ENCODE results near the gene CLEC20A. TPM values are rescaled to one million over a fixed set of nuclear protein-coding genes. Genes with fewer than 3 reads are reported as not detected.

Gene CLEC20A
- total RNA-seq, 1 donor from 2014 or later = not detected

GRCh38 chr1:178529364-178530036, 32.7 kb upstream of the CLEC20A start:
- DNase-seq (ENCODE audit: low spot score) = no peak
- Mint-ChIP-seq H3K4me1 (ENCODE audit: low read depth) (peaks cover 22% of the 10 kb centered on the region), H3K27ac (ENCODE audit: unreplicated experiment) (no peak overlapping the region), H3K36me3 (ENCODE audit: low read depth) (no peaks in the 10 kb centered on the region), H3K9me3 (ENCODE audit: low read depth) (peaks cover 4% of the 10 kb centered on the region), H3K27me3 (ENCODE audit: low read depth) (no peaks in the 10 kb centered on the region), H3K4me3 (ENCODE audit: unreplicated experiment) (no peak overlapping the region)
- no peak for TF ChIP-seq CTCF (IDR thresholded peaks at IDR 0.05)

- H3K4me3 Mint-ChIP-seq (ENCODE audit: unreplicated experiment) = no peak overlapping the region
- TF ChIP-seq CTCF (IDR thresholded peaks at IDR 0.05) = no peak
- peaks cover 22% of the 10 kb centered on the region for H3K4me1 Mint-ChIP-seq (ENCODE audit: low read depth)
- no peaks in the 10 kb centered on the region for H3K27me3 Mint-ChIP-seq (ENCODE audit: low read depth)
- no peak overlapping the region for H3K27ac Mint-ChIP-seq (ENCODE audit: unreplicated experiment)
- H3K36me3 Mint-ChIP-seq (ENCODE audit: low read depth) = no peaks in the 10 kb centered on the region
- DNase-seq (ENCODE audit: low spot score) = no peak
- H3K9me3 Mint-ChIP-seq (ENCODE audit: low read depth) = peaks cover 4% of the 10 kb centered on the region
Measured at GRCh38 chr1:178528953-178529335, 32.2 kb upstream of the CLEC20A start.

- no peak overlapping the region for H3K27ac Mint-ChIP-seq (ENCODE audit: unreplicated experiment)
- no peaks in the 10 kb centered on the region for H3K27me3 Mint-ChIP-seq (ENCODE audit: low read depth)
- peaks cover 22% of the 10 kb centered on the region for H3K4me1 Mint-ChIP-seq (ENCODE audit: low read depth)
- TF ChIP-seq CTCF (IDR thresholded peaks at IDR 0.05) = no peak
- DNase-seq (ENCODE audit: low spot score) = no peak
- no peak overlapping the region for H3K4me3 Mint-ChIP-seq (ENCODE audit: unreplicated experiment)
- no peaks in the 10 kb centered on the region for H3K36me3 Mint-ChIP-seq (ENCODE audit: low read depth)
- peaks cover 4% of the 10 kb centered on the region for H3K9me3 Mint-ChIP-seq (ENCODE audit: low read depth)
Measured at GRCh38 chr1:178528228-178528952, 31.6 kb upstream of the CLEC20A start.

GRCh38 chr1:178527117-178527516, 30.4 kb upstream of the CLEC20A start:
- no peak for TF ChIP-seq CTCF (IDR thresholded peaks at IDR 0.05)

GRCh38 chr1:178521241-178521640, 24.5 kb upstream of the CLEC20A start:
- Mint-ChIP-seq H3K27ac (ENCODE audit: unreplicated experiment) (no peak overlapping the region), H3K4me3 (ENCODE audit: unreplicated experiment) (no peak overlapping the region), H3K4me1 (ENCODE audit: low read depth) (no peaks in the 10 kb centered on the region), H3K36me3 (ENCODE audit: low read depth) (no peaks in the 10 kb centered on the region), H3K27me3 (ENCODE audit: low read depth) (no peaks in the 10 kb centered on the region), H3K9me3 (ENCODE audit: low read depth) (peaks cover 4% of the 10 kb centered on the region)
- no peak for DNase-seq (ENCODE audit: low spot score)
- no peak for TF ChIP-seq CTCF (IDR thresholded peaks at IDR 0.05)

More at GRCh38 chr1:178527117-178527516, 30.4 kb upstream of the CLEC20A start:
- DNase-seq (ENCODE audit: low spot score) = no peak
- peaks cover 4% of the 10 kb centered on the region for H3K9me3 Mint-ChIP-seq (ENCODE audit: low read depth)
- H3K36me3 Mint-ChIP-seq (ENCODE audit: low read depth) = no peaks in the 10 kb centered on the region
- no peaks in the 10 kb centered on the region for H3K27me3 Mint-ChIP-seq (ENCODE audit: low read depth)
- peaks cover 17% of the 10 kb centered on the region for H3K4me1 Mint-ChIP-seq (ENCODE audit: low read depth)
- no peak overlapping the region for H3K27ac Mint-ChIP-seq (ENCODE audit: unreplicated experiment)
- H3K4me3 Mint-ChIP-seq (ENCODE audit: unreplicated experiment) = no peak overlapping the region
